Gastrocnemius medialis (tissue), 4 donors: Measurements from ENCODE around the gene ZC3HAV1L. TPM values are rescaled to one million over a fixed set of nuclear protein-coding genes. Genes with fewer than 3 reads are reported as not detected.
"Not testable (repeated sequence)": the region's sequence is repeated elsewhere in the genome, so short reads cannot be mapped to it uniquely, and the experiment has no call there.

Experiments
- ATAC-seq, 2 donors: fragments of 150-250 bp; one replicate each; pipeline ENCODE4 v1.9.1; 2016
- DNase-seq, 2 donors: peaks; one replicate each; pipeline ENCODE4 v3.0.0-alpha.2; 2019
- H3K27ac ChIP-seq, 4 donors: fragments of 200-600 bp; sonication (generic); 1 replicate in 1 of 4; 2 replicates in 3 of 4; pipeline ENCODE4 v1.5.1; 2016 to 2018; ENCODE audit warnings: mild to moderate bottlenecking in 2 of 4, moderate library complexity in 1 of 4
- H3K27me3 ChIP-seq, 3 donors: fragments of 200-600 bp; sonication (generic) in 2 of 3; 1 replicate in 1 of 3; 2 replicates in 2 of 3; pipeline versions ENCODE4 v1.5.1 to v1.6.0; 2016 to 2019; ENCODE audit warnings: mild to moderate bottlenecking in 1 of 3, moderate library complexity in 1 of 3
- H3K36me3 ChIP-seq, 2 donors: fragments of 200-600 bp; sonication (generic) in 1 of 2; one replicate each; pipeline ENCODE4 v1.5.1; 2017 to 2018
- H3K4me1 ChIP-seq, 2 donors: fragments of 200-600 bp; sonication (generic) in 1 of 2; one replicate each; pipeline ENCODE4 v1.5.1; 2016 to 2017; ENCODE audit warnings: mild to moderate bottlenecking in 2 of 2
- H3K4me3 ChIP-seq, 4 donors: fragments of 200-600 bp; sonication (generic) in 3 of 4; 1 replicate in 1 of 4; 2 replicates in 3 of 4; pipeline ENCODE4 v1.5.1; 2016 to 2019; ENCODE audit warnings: mild to moderate bottlenecking in 2 of 4
- H3K9me3 ChIP-seq, 3 donors: fragments of 200-600 bp; sonication (generic) in 2 of 3; 1 replicate in 1 of 3; 2 replicates in 2 of 3; pipeline ENCODE4 v1.5.1; 2016 to 2019
- POLR2A ChIP-seq, 2 donors: fragments of 450-650 bp; IDR thresholded peaks; one replicate each; pipeline ENCODE4 v1.6.1; 2017; ENCODE audit warnings: antibody characterized with exemption in 2 of 2, mild to moderate bottlenecking in 2 of 2, moderate library complexity in 2 of 2
- in situ Hi-C, 4 donors: fragments of 200-750 bp; cut with MboI; loops; one replicate each; pipeline versions ENCODE4 v1.15.0 to v1.8.0; 2017; ENCODE audit warnings: low sequenced_read_pairs in 4 of 4
- intact Hi-C: fragments of 100-400 bp; cut with DNase I; formaldehyde crosslinking; loops from one replicate; pipeline ENCODE4 v1.15.1; 2023; ENCODE audit warnings: low total_unique reads
- total RNA-seq, 4 donors: library from RNA; depleted of rRNA; stranded (reverse); fragments of >200 nt; gene quantifications; one replicate each; pipeline versions ENCODE4 v1.1.0 to v1.2.3, GENCODE V29; 2016
- TF ChIP-seq, protein P1 (sequence below), 5 experiments: fragments of 450-650 bp in 3 of 5; fragments of 200-600 bp in 2 of 5; sonication (generic) in 2 of 5; IDR thresholded peaks in 4 of 5; conservative IDR thresholded peaks in 1 of 5; 1 replicate in 4 of 5; 2 replicates in 1 of 5; pipeline ENCODE4 v1.5.1; 2016 to 2019; ENCODE audit warnings: antibody characterized with exemption in 5 of 5, mild to moderate bottlenecking in 3 of 5, moderate library complexity in 3 of 5

Gene ZC3HAV1L
- total RNA-seq, 4 donors from 2014 or later = 1.1 to 2.2 (median 1.5) TPM

DNA sequence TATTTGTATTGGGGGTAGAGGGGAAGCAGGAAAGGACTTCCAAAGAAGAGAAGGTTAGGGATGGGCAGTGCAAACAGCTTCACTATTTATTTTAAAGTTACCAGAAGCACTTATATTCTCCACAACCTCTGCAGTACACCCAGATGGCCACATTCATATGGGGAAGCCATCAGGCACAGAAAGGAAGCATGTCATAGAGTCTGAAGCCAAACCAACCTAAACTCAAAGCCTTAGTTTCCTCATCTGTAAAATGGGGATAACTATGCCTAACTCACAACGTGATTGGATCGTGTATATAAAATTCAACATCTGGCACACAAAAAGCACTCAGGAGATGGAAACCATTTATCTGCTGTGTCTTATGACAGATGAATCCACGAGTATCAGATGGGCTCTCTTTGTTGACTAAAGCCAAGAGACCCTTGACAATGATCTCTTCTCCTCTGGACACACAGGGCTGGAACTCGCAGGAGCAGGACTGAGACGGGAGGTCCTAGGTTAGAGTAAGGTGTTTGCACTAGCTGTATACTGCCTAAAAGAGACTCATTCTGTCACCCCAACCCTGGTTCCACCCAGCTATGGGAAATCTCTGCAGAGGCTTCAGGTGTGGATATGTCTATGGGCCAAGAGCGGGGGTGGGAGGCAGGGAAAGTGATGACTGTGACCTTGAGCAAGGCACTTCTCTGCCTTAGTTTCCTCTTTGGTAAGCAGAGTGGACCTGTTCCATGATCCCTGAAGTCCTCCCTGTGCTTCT is 56.4 kb downstream of the ZC3HAV1L start:
- in situ Hi-C loops = no loop called here
- H3K36me3 ChIP-seq = no peaks in the 10 kb centered on the region
- peaks cover 5 to 16% of the 10 kb centered on the region in 2 donors for H3K4me1 ChIP-seq
- ATAC-seq = no peak
- no peaks in the 10 kb centered on the region for H3K9me3 ChIP-seq
- peak overlapping the region in 1 of 4 donors; percentile 53 for H3K4me3 ChIP-seq
- no peak for DNase-seq
- intact Hi-C loops = no loop called here
- no peak overlapping the region for H3K27ac ChIP-seq
- no peak for TF ChIP-seq POLR2A (IDR thresholded peaks at IDR 0.05)
- TF ChIP-seq, protein P1, sequence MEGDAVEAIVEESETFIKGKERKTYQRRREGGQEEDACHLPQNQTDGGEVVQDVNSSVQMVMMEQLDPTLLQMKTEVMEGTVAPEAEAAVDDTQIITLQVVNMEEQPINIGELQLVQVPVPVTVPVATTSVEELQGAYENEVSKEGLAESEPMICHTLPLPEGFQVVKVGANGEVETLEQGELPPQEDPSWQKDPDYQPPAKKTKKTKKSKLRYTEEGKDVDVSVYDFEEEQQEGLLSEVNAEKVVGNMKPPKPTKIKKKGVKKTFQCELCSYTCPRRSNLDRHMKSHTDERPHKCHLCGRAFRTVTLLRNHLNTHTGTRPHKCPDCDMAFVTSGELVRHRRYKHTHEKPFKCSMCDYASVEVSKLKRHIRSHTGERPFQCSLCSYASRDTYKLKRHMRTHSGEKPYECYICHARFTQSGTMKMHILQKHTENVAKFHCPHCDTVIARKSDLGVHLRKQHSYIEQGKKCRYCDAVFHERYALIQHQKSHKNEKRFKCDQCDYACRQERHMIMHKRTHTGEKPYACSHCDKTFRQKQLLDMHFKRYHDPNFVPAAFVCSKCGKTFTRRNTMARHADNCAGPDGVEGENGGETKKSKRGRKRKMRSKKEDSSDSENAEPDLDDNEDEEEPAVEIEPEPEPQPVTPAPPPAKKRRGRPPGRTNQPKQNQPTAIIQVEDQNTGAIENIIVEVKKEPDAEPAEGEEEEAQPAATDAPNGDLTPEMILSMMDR (IDR thresholded peaks at IDR 0.05 in 4 of 5, conservative IDR thresholded peaks at IDR 0.05 in 1 of 5) = no peak
- H3K27me3 ChIP-seq = peaks cover 2 to 20% (median 7%) of the 10 kb centered on the region in 3 donors

DNA sequence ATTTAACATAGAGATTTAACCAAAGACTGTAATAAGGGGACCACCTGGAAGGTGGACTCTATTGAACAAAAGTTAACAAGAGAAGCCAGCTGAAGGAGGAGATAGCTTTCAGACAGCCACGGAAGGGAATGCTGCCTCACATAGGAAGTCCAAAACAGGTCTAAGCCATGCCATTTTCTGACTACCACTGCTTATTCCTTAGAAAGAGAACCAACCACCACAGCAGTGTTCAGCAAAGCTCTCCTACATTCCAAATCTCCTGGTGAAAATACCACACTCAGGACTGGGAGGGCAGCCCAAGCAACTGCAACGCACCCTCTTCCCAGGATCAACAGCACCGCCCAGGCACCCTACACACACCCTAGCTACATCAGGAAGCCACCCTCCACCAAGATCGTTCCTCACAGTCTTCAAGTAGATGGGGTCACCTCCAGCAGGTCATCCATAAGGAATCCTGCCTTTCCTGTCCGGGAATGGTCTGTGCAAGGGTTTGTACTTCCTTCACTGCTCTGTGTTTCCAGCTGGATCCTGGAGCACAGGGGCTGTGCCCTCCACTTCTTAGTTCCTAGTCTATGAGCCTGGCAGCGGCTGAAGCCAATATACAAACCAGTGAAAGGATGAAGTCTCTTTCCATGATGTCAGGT is 57.2 kb downstream of the ZC3HAV1L start:
- Histone ChIP-seq H3K4me1 (peaks cover 5 to 16% of the 10 kb centered on the region in 2 donors), H3K4me3 (no peak overlapping the region), H3K9me3 (no peaks in the 10 kb centered on the region), H3K36me3 (no peaks in the 10 kb centered on the region), H3K27me3 (peaks cover 2 to 20% (median 7%) of the 10 kb centered on the region in 3 donors), H3K27ac (no peak overlapping the region)
- DNase-seq (no peak), ATAC-seq (no peak)
- in situ Hi-C loops (no loop called here), intact Hi-C loops (no loop called here)
- TF ChIP-seq POLR2A (IDR thresholded peaks at IDR 0.05) = no peak
- TF ChIP-seq, protein P1 (IDR thresholded peaks at IDR 0.05 in 4 of 5, conservative IDR thresholded peaks at IDR 0.05 in 1 of 5) = no peak

DNA sequence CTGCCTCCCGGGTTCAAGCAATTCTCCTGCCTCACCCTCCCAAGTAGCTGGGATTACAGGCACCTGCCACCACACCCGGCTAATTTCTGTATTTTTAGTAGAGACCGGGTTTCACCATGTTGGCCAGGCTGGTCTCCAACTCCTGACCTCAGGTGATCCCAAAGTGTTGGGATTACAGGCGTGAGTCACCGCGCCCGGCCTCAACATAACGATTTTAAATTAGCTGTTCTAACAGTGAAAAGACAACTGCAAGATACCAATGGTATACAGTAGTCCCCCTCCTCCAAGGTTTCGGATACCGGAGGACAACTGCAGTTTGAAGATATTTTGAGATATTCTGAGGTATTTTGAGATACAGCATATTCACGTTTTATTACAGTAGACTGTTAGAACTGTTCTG is 59.7 kb downstream of the ZC3HAV1L start:
- H3K36me3 ChIP-seq, ATAC-seq, H3K9me3 ChIP-seq, DNase-seq, H3K27ac ChIP-seq, H3K4me3 ChIP-seq, in situ Hi-C loops, intact Hi-C loops: not testable (repeated sequence)
- Histone ChIP-seq H3K27me3 (peaks cover 2 to 20% (median 7%) of the 10 kb centered on the region in 3 donors), H3K4me1 (peaks cover 5 to 14% of the 10 kb centered on the region in 2 donors)

Other genes starting within 250 kb of the ZC3HAV1L start
- not detected for gene TMEM213, start 238.0 kb downstream of the ZC3HAV1L start, total RNA-seq
- not detected for gene ATP6V0A4, start 237.8 kb downstream of the ZC3HAV1L start, total RNA-seq
- gene KIAA1549, start 54.7 kb downstream of the ZC3HAV1L start, total RNA-seq = under 1 TPM; 0.55 to 0.87 (median 0.75) TPM
- gene ZC3HAV1, start 73.7 kb upstream of the ZC3HAV1L start, total RNA-seq = 10 to 100 TPM in 1 of 4 donors, 1 to 10 TPM in 3; 3.5 to 10.4 (median 4.5) TPM
- 10 to 100 TPM; 12.0 to 24.8 (median 17.2) TPM for gene UBN2, start 195.2 kb upstream of the ZC3HAV1L start, total RNA-seq